Measurements from ENCODE around the gene PRMT3.
"Not testable (repeated sequence)": the region's sequence is repeated elsewhere in the genome, so short reads cannot be mapped to it uniquely, and the experiment has no call there.

PRMT3 gene

DNA sequence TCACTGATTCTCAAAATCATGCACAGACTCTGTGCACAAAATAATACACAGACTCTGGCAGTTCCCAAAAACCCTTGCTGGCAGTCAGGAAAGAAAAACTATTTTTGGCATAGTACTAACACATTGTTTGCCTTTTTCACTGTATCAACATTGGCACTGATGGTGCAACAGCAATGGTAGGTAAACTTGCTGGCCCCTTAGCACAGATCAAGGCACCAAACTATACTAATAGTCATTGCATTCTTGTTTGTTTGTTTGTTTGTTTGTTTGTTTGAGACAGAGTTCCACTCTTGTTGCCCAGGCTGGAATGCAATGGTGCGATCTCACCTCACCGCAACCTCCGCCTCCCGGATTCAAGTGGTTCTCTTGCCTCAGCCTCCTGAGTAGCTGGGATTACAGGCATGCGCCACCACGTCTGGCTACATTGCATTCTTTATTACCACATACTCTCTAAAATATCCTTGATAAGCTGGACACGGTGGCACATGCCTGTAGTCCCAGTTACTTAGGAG, 130.9 kb downstream of the PRMT3 start:
- DNase-seq (ENCODE audit: low read depth), result no peak

DNA sequence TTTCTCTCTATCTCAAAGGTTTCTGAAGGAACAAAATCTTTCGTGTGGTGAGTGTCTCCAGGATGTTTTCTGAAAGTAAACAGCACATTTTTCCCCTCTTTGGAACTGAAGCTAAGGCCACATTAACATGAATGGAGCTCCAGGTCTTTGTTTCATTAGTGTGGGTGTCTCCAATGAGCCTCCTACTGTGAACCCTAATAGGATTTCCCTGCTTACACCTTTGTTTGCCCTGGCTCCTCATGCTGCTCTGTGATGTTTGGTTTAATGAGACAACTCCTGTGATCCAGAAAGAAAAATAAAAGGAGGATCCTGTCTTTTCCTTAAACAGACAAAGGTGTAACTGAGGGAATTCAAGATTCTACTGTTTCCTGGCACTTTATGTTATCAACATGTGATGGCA, 135.0 kb downstream of the PRMT3 start:
- no peak for DNase-seq (ENCODE audit: low read depth)

DNA sequence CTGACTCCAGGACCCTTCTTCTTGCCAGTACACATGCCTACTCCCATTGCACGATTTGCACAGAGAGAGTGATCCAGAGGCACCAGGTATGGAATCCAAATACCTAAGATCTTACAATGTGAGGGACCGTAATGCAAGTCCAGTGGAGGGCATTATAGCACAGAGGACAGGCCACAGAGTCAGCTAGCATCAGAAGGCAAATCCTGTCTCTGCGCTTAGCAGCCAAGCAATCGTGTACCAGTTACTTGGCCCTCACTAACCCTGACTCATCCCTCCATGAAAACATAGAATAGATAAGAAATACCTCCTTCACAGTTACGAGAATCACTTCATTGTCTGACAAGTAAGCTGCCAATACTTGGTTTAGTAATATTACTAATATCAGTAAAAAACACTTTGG, 142.2 kb downstream of the PRMT3 start:
- no peak for DNase-seq (ENCODE audit: low read depth)

DNA sequence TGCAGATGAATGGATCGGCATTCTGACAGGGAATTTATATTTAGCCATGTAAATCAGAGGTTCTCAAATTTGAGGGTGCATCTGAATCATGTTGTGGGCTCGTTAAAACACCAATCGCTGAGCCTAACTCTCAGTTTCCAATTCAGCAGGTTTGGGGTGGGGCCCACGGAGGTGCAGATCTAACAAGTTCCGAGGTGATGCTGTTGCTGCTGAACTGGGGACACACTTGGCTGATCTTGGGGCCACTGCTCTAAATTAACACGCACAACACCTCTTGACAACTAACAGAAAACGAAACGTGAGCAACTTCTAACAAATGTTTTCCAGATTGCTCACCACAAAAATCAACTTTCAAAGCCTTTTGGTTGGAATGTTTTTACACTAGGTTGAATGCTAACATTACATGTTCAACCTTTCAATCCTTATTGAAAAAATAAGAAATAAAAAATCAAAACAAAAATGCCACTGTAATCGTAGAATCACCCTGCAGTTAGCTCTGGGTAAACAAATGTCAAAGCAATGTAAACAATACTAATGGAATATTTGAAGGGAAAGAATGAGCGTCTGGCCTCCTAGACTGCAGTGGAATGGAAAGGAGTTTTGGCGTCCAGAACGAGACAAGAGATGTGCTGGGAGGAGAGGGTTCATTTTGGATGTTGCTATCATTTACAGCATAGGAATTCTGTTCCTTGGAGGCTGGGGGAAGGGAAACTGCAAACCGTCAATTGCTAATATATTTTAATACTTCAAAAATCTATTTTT, 143.6 kb downstream of the PRMT3 start:
- no peak for DNase-seq (ENCODE audit: low read depth)

DNA sequence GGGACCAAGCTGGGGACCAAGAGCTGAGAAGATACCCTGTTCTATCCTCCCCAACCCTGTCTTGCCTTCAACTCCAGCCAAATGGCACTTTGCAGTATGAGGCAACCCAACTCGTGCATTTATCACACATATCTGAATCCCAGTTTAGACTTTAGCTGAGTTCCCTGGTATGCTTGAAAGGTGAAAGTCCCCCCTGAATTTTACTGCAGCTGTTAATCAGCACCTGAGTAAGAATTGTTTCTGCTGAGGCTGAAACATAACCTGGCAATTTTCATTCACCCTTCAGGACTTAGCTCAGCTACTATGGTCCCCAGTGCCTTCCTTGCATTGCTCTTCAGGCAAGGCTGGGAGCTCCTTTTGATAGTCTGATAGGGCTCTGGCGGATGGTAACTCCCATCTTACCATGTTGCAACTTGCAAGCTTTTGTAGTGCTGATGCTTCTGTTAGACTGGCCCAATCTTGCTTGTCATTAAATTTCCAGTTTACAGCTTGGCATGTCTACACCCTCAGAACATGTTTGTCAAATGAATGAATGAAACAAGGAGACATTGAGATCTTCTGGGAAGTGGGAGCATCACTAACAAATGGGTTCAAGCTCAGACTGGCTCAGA, 147.9 kb downstream of the PRMT3 start:
- no peak for DNase-seq (ENCODE audit: low read depth)

DNA sequence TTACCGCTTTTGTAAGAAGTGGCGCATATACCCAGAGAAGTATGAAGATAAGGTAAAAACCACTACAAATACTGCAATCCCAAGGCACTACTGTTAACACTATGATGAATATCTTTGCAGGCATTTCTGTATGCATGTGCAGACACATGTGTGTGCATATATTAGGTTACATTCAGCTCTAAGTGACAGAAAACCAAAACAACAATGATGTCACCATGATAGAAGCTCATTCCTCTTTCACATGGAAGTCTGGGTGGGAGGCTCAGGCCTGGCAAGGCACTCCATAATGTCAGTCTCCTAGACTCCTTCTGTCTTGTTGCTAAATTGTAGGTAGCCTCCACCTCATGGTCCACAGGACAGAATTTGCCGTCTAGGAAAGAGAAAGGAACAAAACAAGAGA, 148.8 kb downstream of the PRMT3 start:
- DNase-seq (ENCODE audit: low read depth), result no peak

DNA sequence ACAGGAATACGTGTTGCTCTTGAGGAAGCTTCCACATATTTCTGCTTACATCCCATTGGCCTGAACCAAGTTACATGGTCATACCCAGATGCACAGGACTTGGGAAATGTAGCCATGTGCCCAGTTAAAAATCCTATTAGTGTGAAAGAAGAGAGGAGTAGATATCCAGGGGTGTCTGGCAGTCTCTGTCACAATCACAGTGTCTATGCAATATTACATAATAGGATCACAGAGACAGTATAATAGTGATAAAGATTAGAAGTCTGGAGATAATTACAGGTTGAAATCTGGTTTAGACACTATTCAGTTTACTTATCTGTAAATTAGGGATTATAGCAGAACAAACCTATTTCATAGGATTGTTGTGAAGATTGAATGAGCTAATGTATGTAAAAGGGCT, 149.3 kb downstream of the PRMT3 start:
- DNase-seq (ENCODE audit: low read depth), result no peak

DNA sequence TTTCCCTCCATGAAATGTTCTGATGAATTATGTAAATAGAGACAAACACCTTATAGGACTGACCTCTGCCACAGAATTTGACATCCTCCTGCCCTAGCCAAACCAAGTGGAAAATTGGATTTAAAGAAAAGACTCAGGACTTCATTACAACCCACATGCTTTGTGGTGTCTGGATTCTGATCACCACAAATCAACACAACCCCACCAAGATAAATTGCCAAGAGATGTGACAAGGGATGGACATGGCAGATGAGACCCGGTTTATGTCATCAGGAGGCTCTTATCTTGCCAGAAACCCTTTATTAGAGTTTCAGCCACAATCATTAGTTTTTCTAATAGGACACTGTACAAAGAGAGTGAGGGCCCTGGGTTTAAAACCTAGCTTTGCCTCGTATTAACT, 154.0 kb downstream of the PRMT3 start:
- DNase-seq (ENCODE audit: low read depth), result no peak

DNA sequence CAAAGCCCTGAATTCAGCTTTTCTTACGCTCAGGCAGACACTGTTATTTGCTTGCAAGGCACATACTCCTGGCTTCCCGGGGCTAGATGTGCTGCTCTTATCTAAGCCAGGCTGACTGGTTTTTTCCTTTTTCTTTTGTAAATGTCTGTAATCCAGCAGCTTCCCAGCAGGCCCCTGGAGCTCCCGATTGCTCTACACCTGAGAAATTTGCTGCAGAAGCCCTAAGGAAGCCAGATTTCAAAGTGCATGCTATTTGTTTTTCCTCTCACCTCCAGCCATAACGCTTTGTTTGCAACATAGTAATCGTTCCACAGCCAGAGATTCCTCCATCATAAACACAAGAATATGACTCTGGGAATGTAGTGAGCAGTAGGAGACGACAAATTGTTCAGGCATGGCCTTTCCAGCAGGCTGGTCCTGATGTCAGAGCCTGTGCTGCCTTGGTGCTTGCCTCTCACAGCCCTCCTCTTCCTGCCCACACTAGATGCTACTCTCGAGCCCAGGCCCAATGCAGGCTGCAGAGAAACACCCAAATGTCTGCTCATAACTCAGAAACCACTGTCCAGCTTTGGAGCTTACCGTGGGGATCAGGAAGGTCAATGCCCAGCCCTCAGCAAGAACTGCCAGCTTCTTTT, 157.2 kb downstream of the PRMT3 start:
- DNase-seq (ENCODE audit: low read depth), result no peak

DNA sequence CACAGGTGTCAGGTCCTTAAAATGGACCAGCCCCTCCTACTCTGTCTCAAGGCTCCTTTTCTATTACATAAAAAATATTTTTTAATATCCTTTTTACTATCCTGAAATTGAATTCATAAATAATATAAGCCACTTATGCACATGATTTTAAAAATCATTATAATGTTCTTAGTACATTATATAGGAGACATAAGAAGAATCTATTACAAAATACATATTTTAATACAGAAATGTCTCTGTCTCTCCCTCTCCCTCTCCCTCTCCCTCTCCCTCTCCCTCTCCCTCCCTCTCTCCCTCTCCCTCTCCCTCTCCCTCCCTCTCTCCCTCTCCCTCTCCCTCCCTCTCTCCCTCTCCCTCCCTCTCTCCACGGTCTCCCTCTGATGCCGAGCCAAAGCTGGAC, 159.9 kb downstream of the PRMT3 start:
- DNase-seq (ENCODE audit: low read depth), result no peak

DNA sequence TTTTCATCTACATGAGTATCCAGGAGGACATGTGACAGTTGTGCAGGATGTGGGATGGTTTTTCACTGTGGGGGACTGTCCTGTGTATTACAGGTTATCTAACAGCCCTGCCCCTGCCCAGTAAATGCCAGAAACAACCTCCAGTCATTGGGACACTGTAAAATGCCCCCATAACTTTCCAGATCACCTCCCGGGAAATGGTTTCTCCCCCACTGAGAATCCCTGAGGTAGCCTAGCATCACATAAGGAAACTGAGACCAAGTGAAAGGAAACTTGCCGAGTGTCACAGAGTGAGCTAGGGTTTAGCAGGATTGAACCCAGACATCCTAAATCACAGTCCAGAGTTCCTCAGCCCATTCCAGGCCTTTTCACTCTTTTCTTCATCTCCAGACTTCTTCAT, 163.6 kb downstream of the PRMT3 start:
- no peak for DNase-seq (ENCODE audit: low read depth)

DNA sequence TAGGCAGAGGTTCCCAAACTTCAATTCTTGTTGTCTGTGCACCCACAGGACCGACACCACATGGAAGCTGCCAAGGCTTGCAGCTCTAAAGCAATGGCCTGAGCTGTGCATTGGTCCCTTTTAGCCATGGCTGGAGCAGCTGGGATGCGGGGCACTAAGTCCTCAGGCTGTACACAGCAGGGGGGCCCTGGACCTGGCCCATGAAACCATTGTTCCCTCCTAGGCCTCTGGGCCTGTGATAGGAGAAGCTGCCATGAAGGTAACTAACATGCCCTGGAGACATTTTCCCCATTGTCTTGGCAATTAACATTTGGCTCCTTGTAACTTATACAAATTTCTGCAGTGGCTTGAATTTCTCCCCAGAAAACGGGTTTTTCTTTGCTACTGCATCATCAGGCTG, 168.3 kb downstream of the PRMT3 start:
- no peak for DNase-seq (ENCODE audit: low read depth)

DNA sequence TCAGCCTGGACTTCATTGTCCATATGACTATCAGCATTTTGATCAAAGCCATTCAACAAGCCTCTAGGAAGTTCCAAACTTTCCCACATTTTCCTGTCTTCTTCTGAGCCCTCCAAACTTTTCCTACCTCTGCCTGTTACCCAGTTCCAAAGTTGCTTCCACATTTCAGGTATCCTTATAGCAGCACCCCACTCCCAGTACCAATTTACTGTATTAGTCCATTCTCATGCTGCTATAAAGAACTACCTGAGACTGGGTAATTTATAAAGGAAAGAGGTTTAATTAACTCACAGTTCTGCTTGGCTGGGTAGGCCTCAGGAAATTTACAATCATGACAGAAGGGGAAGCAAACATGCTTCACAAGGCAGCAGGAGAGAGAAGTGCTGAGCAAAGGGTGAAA, 168.9 kb downstream of the PRMT3 start:
- not testable (repeated sequence) for DNase-seq (ENCODE audit: low read depth)

DNA sequence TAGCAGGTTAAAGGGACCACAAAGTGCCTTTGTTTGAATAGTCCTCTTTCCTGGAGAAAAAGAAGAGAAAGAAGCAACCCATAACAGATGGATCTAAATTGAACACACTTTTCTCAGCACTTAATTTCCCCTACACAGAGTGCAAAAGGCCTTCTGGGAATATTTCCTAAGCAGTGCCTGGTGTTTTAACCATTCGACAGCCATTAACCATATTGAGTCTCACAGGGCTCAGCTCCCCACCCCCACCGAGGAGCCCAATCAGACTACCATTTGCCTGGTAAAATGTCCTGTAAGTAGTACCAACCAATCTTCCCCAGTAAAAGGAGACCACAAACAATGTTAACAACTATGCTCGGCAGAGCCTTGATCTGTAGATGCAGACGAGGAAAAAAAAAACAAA, 171.2 kb downstream of the PRMT3 start:
- no peak for DNase-seq (ENCODE audit: low read depth)

All from fibroblast of the conjunctiva (primary cell).